ENCODE measurements around the gene CYP27A1.

The CYP27A1 gene

GRCh38 chr2:218806346-218806978 is 24.5 kb downstream of the CYP27A1 start:
- Histone ChIP-seq H3K9me3 (ENCODE audit: low read length) (peaks cover 7% of the 10 kb centered on the region; the same call in 1 of the 2 replicates), H3K4me1 (ENCODE audit: insufficient read depth, low read length, severe bottlenecking) (no peaks in the 10 kb centered on the region), H3K9me2 (ENCODE audit: low read depth, low read length) (no peaks in the 10 kb centered on the region), H3K9ac (ENCODE audit: low read length) (no peak overlapping the region), H4K20me1 (ENCODE audit: insufficient read depth, low read length) (no peaks in the 10 kb centered on the region), H3K27ac (ENCODE audit: low read depth, low read length, poor library complexity, severe bottlenecking) (no peak overlapping the region), H3K79me2 (ENCODE audit: insufficient read depth, low read length) (no peaks in the 10 kb centered on the region), H3K4me3 (ENCODE audit: low read depth, low read length, poor library complexity, severe bottlenecking) (no peak overlapping the region), H3K4me2 (ENCODE audit: low read length) (no peak overlapping the region), H3K36me3 (ENCODE audit: insufficient read depth, low read length) (no peaks in the 10 kb centered on the region), H3F3A (ENCODE audit: insufficient read depth, low read length) (no peaks in the 10 kb centered on the region), H3K27me3 (ENCODE audit: insufficient read depth, low read length) (peaks cover 5% of the 10 kb centered on the region; the same call in 1 of the 2 replicates), H2AFZ (ENCODE audit: low read length) (no peak overlapping the region)
- TF ChIP-seq CTCF (IDR thresholded peaks at IDR 0.05; ENCODE audit: low read length) (no peak), EZH2 (IDR thresholded peaks at IDR 0.05; ENCODE audit: borderline replicate concordance, low read length) (no peak)

- Histone ChIP-seq H3K79me2 (ENCODE audit: insufficient read depth, low read length) (no peaks in the 10 kb centered on the region), H3K4me3 (ENCODE audit: low read depth, low read length, poor library complexity, severe bottlenecking) (no peak overlapping the region), H3K9me2 (ENCODE audit: low read depth, low read length) (no peaks in the 10 kb centered on the region), H3K9ac (ENCODE audit: low read length) (no peak overlapping the region), H3K36me3 (ENCODE audit: insufficient read depth, low read length) (no peaks in the 10 kb centered on the region), H3K27me3 (ENCODE audit: insufficient read depth, low read length) (peaks cover 5% of the 10 kb centered on the region; the same call in 1 of the 2 replicates), H3K9me3 (ENCODE audit: low read length) (peaks cover 7% of the 10 kb centered on the region; the same call in 1 of the 2 replicates), H3K27ac (ENCODE audit: low read depth, low read length, poor library complexity, severe bottlenecking) (no peak overlapping the region), H3K4me2 (ENCODE audit: low read length) (no peak overlapping the region), H2AFZ (ENCODE audit: low read length) (no peak overlapping the region), H3F3A (ENCODE audit: insufficient read depth, low read length) (no peaks in the 10 kb centered on the region), H3K4me1 (ENCODE audit: insufficient read depth, low read length, severe bottlenecking) (no peaks in the 10 kb centered on the region), H4K20me1 (ENCODE audit: insufficient read depth, low read length) (no peaks in the 10 kb centered on the region)
- TF ChIP-seq CTCF (IDR thresholded peaks at IDR 0.05; ENCODE audit: low read length) (no peak), EZH2 (IDR thresholded peaks at IDR 0.05; ENCODE audit: borderline replicate concordance, low read length) (no peak)
Measured at GRCh38 chr2:218807626-218808025, 25.7 kb downstream of the CYP27A1 start.

GRCh38 chr2:218809515-218809914 is 27.6 kb downstream of the CYP27A1 start:
- Histone ChIP-seq H4K20me1 (ENCODE audit: insufficient read depth, low read length) (no peaks in the 10 kb centered on the region), H3K4me1 (ENCODE audit: insufficient read depth, low read length, severe bottlenecking) (no peaks in the 10 kb centered on the region), H3K79me2 (ENCODE audit: insufficient read depth, low read length) (no peaks in the 10 kb centered on the region), H3K9me3 (ENCODE audit: low read length) (peaks cover 3% of the 10 kb centered on the region; the same call in 1 of the 2 replicates), H3K4me2 (ENCODE audit: low read length) (no peak overlapping the region), H3K9ac (ENCODE audit: low read length) (no peak overlapping the region), H3K4me3 (ENCODE audit: low read depth, low read length, poor library complexity, severe bottlenecking) (no peak overlapping the region), H3K27ac (ENCODE audit: low read depth, low read length, poor library complexity, severe bottlenecking) (no peak overlapping the region), H3K27me3 (ENCODE audit: insufficient read depth, low read length) (peaks cover 13% of the 10 kb centered on the region; the same call in 1 of the 2 replicates), H3K9me2 (ENCODE audit: low read depth, low read length) (no peaks in the 10 kb centered on the region), H2AFZ (ENCODE audit: low read length) (no peak overlapping the region), H3F3A (ENCODE audit: insufficient read depth, low read length) (no peaks in the 10 kb centered on the region), H3K36me3 (ENCODE audit: insufficient read depth, low read length) (no peaks in the 10 kb centered on the region)
- TF ChIP-seq CTCF (IDR thresholded peaks at IDR 0.05; ENCODE audit: low read length) (no peak), EZH2 (IDR thresholded peaks at IDR 0.05; ENCODE audit: borderline replicate concordance, low read length) (no peak)
